ENCODE measurements around the gene LMF1.

DNA sequence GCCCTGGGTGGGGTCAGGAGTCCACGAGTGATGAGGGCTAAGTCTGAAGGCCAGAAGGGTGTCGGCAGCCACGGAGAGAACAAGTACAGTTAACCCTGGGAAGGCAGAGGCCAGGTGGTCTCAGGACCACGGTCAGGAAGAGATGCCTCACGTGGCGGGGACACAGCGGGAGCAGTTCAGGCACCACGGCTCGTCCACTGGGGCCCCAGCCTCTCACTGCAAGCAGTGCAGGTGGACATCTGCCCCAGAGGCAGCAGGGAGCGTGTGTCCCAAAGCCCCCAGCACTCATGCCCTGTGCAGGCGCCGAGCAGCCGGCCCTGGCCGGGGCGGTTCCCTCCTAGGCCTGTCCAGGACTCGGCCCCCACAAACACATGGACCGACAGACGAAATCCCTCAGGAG, 4.7 kb downstream of the LMF1 start:
- TF ChIP-seq, protein P1, sequence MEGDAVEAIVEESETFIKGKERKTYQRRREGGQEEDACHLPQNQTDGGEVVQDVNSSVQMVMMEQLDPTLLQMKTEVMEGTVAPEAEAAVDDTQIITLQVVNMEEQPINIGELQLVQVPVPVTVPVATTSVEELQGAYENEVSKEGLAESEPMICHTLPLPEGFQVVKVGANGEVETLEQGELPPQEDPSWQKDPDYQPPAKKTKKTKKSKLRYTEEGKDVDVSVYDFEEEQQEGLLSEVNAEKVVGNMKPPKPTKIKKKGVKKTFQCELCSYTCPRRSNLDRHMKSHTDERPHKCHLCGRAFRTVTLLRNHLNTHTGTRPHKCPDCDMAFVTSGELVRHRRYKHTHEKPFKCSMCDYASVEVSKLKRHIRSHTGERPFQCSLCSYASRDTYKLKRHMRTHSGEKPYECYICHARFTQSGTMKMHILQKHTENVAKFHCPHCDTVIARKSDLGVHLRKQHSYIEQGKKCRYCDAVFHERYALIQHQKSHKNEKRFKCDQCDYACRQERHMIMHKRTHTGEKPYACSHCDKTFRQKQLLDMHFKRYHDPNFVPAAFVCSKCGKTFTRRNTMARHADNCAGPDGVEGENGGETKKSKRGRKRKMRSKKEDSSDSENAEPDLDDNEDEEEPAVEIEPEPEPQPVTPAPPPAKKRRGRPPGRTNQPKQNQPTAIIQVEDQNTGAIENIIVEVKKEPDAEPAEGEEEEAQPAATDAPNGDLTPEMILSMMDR (conservative IDR thresholded peaks at IDR 0.05; ENCODE audit: low read depth, low read length): no peak
- TF ChIP-seq NFE2L2 (IDR thresholded peaks at IDR 0.05; ENCODE audit: low read depth, low read length) (no peak), POLR2A (IDR thresholded peaks at IDR 0.05; ENCODE audit: low read depth, low read length) (no peak)
